GM18508 (cell line): ENCODE results near the gene TRPM7.
"Not testable (repeated sequence)": the region's sequence is repeated elsewhere in the genome, so short reads cannot be mapped to it uniquely, and the experiment has no call there.

Experiments
- ATAC-seq: cut with Tn5 transposase; IDR thresholded peaks from one replicate; pipeline ENCODE4 v1.9.1; 2021; ENCODE audit warnings: moderate number of reproducible peaks; ENCODE audit not compliant: insufficient read depth, unreplicated experiment

TRPM7 gene

DNA sequence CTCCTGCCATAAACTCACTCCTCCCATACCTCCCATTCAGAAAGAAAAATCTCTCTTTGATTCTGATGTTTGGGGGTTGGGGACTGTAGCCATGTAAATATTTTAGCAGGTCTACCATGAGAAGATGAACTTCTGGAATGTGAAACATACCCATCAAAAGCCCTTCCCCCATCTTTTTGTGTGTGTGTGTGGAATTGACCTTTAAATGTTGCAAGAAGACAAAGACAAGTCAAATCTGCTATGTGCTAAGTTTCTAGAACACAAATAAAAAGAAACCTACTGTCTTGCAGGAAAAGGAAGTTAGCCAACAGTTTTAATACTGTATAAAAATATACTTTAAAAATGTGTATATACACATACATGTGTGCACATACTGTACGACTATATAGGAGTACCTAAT lies 110.4 kb downstream of the TRPM7 start:
- ATAC-seq, result no peak

DNA sequence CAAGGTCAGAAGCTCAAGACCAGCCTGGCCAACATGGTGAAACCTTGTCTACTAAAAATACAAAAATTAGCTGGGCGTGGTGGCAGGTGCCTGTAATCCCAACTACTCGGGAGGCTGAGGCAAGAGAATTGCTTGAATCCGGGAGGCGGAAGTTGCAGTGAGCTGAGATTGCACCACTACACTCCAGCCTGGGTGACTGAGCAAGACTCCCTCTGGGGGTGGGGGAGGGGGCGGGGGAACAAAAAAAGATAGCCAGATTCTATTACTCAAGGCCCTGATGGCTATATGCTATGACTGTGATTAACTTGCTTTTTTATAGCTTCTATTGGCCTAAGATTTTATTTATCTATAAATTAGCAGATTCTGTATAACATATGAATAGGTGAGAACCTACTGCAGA lies 112.8 kb downstream of the TRPM7 start:
- not testable (repeated sequence) for ATAC-seq

GRCh38 chr15:50563756-50564155 lies 122.8 kb downstream of the TRPM7 start:
- no peak for ATAC-seq

DNA sequence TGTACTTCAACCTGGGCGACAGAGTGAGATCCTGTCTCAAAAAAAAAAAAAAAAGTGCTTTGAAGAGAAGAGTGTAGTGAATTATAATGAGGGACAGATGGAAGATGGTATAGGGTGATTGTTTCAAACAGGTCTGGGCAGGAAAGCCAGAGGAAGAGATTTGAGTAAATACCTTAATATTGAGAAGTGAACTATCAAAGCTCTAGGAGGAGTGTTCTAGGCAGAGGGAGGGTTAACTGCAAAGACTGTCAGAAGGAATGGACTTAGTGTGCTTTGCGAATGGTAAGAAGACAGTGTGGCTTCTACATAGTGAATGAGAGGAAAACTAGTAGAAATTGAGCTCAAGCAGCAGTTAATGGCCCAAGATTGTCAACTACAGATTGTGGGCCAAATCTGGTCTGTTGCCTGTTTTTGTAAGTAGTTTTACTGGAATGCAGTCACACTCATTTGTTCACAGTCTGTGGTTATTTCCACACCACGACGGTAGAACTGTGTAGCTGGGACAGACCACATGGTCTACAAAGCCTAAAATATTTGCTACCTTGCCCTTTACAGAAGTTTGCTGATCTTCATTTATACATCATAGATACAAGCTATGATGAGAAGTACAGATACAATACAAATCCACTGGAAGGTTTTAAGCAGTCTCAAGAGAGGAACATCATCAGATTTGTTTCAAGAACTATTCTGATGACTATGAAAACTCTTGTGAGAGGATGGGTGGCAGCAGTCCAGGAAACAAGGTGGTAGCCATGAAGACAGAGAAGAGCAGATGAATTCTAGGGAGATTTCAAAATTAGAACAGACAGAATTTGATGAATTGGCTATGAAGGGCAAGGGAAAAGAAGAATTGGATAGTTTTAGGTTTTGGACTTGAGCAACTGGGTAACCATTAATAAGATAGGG lies 123.6 kb downstream of the TRPM7 start:
- ATAC-seq, result no peak

- no peak for ATAC-seq
Measured at GRCh38 chr15:50558012-50558411, 128.6 kb downstream of the TRPM7 start.

- ATAC-seq, result no peak
Measured at GRCh38 chr15:50556642-50557371, 129.8 kb downstream of the TRPM7 start.

DNA sequence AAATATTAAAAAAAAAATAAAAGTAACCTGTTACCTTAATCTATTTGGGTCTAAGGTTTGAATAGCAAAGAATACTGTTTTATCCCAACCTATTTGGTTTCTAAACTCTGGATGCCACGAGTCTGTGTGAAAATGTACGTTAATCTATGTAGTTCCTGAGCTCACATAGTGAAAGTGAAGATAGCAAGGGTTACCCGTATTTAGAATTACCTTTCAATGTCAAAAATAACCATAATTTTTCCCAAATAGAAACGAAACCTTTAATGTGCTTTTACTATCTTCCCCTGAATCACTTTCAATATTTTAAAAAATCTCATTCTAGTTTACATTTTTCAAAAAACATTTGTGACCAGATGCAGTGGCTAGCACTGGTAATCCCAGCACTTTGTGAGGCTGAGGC lies 134.4 kb downstream of the TRPM7 start:
- no peak for ATAC-seq

GRCh38 chr15:50549326-50549725 lies 137.3 kb downstream of the TRPM7 start:
- ATAC-seq, result no peak

- ATAC-seq, result no peak
Measured at GRCh38 chr15:50546566-50546965, 140.0 kb downstream of the TRPM7 start, which contains the start of gene USP50. USP50 (minus strand) TSS chr15:50546666; CDS start chr15:50546525, 141 bp downstream.

GRCh38 chr15:50544368-50544767 lies 142.2 kb downstream of the TRPM7 start:
- ATAC-seq, result no peak

GRCh38 chr15:50543556-50543955 lies 143.0 kb downstream of the TRPM7 start:
- no peak for ATAC-seq

GRCh38 chr15:50542887-50543210 lies 143.7 kb downstream of the TRPM7 start:
- no peak for ATAC-seq

GRCh38 chr15:50531766-50532165 lies 154.8 kb downstream of the TRPM7 start:
- no peak for ATAC-seq

DNA sequence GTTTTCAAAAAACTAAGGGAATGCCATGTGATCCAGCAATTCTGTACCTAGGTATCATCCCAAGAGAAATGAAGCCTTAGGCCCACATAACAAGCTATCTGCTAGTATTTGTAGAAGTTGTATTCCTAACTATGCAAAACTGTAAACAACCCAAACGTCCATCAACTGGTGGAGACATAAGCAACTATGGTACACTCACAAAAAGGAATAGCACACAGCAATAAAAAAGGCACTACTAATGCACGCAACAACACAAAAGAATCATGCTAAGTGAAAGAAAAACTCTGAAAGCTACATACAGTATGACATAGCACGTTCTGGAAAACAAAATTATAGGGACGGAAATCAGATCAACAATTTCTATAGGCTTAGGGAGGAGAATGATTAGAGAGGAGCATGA lies 155.4 kb downstream of the TRPM7 start:
- no peak for ATAC-seq

GRCh38 chr15:50523851-50524251 lies 162.7 kb downstream of the TRPM7 start:
- ATAC-seq, result no peak

DNA sequence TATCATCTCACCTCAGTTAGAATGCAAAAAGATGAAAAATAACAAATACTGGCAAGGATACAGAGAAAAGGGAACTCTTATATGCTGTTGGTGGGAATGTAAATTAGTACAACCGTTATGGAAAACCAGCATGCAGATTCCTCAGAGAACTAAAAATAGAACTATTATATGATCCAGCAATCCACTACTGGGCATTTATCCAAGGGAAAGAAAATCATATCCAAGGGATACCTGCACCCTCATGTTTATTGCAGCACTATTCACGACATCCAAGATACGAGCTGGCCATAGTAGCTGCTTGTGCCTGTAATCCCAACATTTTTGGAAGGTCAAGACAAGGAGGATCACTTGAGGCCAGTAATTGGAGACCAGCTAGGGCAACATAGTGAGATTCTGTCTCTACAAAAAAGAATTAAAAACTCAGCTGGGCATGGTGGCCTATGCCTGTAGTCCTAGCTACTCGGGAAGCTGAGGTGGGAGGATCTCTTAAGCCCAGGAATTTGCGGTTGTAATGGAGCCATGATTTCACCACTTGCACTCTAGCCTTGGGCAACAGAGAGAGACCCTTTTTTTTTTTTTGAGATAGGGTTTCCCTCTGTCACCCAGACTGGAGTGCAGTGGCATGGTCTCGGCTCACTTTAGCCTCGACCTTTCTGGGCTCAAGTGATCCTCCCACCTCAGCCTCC lies 166.7 kb downstream of the TRPM7 start:
- no peak for ATAC-seq

- no peak for ATAC-seq
Measured at GRCh38 chr15:50513001-50513400, 173.6 kb downstream of the TRPM7 start.
